H1 (cell line): ENCODE results near the gene DAPK2. TPM values are rescaled to one million over a fixed set of nuclear protein-coding genes. Genes with fewer than 3 reads are reported as not detected.

Source experiments
- ASH2L ChIP-seq: fragments of 200-600, 300-600 bp; sonication (generic); IDR thresholded peaks from one replicate; pipeline ENCODE4 v1.7.1; 2017; ENCODE audit warnings: low read length
- EGR1 ChIP-seq: IDR thresholded peaks from 2 replicates; pipeline ENCODE4 v1.6.1; 2011; ENCODE audit warnings: low read depth, low read length, borderline replicate concordance
- POU5F1 ChIP-seq: IDR thresholded peaks from 2 replicates; pipeline ENCODE4 v1.6.1; 2011; ENCODE audit warnings: low read depth, mild to moderate bottlenecking, low read length, moderate library complexity
- SIRT6 ChIP-seq: IDR thresholded peaks from one replicate; pipeline ENCODE4 v1.7.1; 2012; ENCODE audit warnings: low read length, inconsistent platforms
- SIX5 ChIP-seq: IDR thresholded peaks from 2 replicates; pipeline ENCODE4 v1.6.1; 2011; ENCODE audit warnings: mild to moderate bottlenecking, low read depth, low read length
- SUZ12 ChIP-seq: fragments of 200-600 bp; sonication (generic); IDR thresholded peaks from 2 replicates; pipeline ENCODE4 v1.6.1; 2012; ENCODE audit warnings: mild to moderate bottlenecking, inconsistent platforms, low read length, moderate library complexity, mixed read lengths
- TCF12 ChIP-seq: IDR thresholded peaks from 2 replicates; pipeline ENCODE4 v1.6.1; 2011; ENCODE audit warnings: low read depth, mild to moderate bottlenecking, low read length
- polyA plus RNA-seq, 7 experiments: library from polyadenylated mRNA; depleted of rRNA in 3 of 7; stranded (reverse) in 5 of 7; unstranded in 2 of 7; fragments of >200 nt in 5 of 7; fragments of 200-250 nt in 2 of 7; gene quantifications; 1 replicate in 5 of 7; 2 replicates in 1 of 7; 4 replicates in 1 of 7; pipeline versions ENCODE4 v1.2.1 to v1.2.3, GENCODE V29; 2011 to 2013; ENCODE audit warnings: missing spikeins in 2 of 7, mixed read lengths in 2 of 7
- total RNA-seq: library from RNA; stranded (reverse); fragmentation: NEBNext Ultra II Directional; extraction: Animal tissue kit (Norgen Biotek cat#: 25700); gene quantifications from 2 replicates; pipeline ENCODE4 v1.2.1, GENCODE V29; 2021
- TF ChIP-seq, protein P1 (sequence below): fragments of 300-600 bp; sonication (generic); IDR thresholded peaks from 2 replicates; pipeline ENCODE4 v1.7.1; 2012; ENCODE audit warnings: low read length, moderate library complexity, mild to moderate bottlenecking, inconsistent platforms; ENCODE audit not compliant: insufficient replicate concordance
- TF ChIP-seq, protein P2 (sequence below): IDR thresholded peaks from 2 replicates; pipeline ENCODE4 v1.6.1; 2012; ENCODE audit warnings: low read length, inconsistent platforms

Gene DAPK2
- total and polyA plus RNA-seq, 2 of the 8 experiments (the other 6 are each of a cell fraction or from before 2014, with no cell fraction given) = 1.8 to 2.9 TPM

DNA sequence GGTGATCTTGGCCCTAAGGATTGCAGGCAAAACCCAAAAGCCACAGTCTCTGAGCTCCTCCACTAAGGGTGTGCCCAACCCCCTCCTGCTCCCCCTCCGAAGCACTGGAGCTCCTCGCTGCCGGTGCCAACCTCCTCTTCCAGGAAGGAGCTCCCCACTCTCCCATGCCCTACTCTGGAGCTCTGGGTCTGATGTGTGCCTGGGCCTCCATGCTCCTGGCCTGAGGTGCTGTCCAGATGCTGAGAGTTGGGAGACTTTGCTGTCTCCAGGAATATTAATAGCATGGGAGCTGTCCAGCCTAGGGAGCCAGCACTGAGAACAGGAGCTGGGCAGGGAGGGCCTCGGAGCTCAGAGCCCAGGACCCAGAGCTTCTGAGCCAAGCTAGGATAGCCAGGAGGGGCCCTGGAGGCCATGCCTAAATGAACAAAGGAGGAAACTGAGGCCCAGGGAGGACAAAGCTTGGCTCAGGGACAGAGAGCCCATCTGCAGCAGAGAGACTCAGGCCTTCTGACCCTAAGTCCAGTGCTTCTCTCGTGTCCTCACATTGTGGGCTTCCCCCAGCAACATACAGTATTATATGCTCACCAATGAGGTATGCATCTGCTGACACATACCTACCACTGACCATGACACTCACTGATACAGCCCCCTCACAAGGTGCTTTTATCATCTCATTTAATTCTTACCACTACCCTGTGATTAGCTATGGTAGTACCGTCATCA lies 175.6 kb downstream of the DAPK2 start (continued):
- TF ChIP-seq, protein P1, sequence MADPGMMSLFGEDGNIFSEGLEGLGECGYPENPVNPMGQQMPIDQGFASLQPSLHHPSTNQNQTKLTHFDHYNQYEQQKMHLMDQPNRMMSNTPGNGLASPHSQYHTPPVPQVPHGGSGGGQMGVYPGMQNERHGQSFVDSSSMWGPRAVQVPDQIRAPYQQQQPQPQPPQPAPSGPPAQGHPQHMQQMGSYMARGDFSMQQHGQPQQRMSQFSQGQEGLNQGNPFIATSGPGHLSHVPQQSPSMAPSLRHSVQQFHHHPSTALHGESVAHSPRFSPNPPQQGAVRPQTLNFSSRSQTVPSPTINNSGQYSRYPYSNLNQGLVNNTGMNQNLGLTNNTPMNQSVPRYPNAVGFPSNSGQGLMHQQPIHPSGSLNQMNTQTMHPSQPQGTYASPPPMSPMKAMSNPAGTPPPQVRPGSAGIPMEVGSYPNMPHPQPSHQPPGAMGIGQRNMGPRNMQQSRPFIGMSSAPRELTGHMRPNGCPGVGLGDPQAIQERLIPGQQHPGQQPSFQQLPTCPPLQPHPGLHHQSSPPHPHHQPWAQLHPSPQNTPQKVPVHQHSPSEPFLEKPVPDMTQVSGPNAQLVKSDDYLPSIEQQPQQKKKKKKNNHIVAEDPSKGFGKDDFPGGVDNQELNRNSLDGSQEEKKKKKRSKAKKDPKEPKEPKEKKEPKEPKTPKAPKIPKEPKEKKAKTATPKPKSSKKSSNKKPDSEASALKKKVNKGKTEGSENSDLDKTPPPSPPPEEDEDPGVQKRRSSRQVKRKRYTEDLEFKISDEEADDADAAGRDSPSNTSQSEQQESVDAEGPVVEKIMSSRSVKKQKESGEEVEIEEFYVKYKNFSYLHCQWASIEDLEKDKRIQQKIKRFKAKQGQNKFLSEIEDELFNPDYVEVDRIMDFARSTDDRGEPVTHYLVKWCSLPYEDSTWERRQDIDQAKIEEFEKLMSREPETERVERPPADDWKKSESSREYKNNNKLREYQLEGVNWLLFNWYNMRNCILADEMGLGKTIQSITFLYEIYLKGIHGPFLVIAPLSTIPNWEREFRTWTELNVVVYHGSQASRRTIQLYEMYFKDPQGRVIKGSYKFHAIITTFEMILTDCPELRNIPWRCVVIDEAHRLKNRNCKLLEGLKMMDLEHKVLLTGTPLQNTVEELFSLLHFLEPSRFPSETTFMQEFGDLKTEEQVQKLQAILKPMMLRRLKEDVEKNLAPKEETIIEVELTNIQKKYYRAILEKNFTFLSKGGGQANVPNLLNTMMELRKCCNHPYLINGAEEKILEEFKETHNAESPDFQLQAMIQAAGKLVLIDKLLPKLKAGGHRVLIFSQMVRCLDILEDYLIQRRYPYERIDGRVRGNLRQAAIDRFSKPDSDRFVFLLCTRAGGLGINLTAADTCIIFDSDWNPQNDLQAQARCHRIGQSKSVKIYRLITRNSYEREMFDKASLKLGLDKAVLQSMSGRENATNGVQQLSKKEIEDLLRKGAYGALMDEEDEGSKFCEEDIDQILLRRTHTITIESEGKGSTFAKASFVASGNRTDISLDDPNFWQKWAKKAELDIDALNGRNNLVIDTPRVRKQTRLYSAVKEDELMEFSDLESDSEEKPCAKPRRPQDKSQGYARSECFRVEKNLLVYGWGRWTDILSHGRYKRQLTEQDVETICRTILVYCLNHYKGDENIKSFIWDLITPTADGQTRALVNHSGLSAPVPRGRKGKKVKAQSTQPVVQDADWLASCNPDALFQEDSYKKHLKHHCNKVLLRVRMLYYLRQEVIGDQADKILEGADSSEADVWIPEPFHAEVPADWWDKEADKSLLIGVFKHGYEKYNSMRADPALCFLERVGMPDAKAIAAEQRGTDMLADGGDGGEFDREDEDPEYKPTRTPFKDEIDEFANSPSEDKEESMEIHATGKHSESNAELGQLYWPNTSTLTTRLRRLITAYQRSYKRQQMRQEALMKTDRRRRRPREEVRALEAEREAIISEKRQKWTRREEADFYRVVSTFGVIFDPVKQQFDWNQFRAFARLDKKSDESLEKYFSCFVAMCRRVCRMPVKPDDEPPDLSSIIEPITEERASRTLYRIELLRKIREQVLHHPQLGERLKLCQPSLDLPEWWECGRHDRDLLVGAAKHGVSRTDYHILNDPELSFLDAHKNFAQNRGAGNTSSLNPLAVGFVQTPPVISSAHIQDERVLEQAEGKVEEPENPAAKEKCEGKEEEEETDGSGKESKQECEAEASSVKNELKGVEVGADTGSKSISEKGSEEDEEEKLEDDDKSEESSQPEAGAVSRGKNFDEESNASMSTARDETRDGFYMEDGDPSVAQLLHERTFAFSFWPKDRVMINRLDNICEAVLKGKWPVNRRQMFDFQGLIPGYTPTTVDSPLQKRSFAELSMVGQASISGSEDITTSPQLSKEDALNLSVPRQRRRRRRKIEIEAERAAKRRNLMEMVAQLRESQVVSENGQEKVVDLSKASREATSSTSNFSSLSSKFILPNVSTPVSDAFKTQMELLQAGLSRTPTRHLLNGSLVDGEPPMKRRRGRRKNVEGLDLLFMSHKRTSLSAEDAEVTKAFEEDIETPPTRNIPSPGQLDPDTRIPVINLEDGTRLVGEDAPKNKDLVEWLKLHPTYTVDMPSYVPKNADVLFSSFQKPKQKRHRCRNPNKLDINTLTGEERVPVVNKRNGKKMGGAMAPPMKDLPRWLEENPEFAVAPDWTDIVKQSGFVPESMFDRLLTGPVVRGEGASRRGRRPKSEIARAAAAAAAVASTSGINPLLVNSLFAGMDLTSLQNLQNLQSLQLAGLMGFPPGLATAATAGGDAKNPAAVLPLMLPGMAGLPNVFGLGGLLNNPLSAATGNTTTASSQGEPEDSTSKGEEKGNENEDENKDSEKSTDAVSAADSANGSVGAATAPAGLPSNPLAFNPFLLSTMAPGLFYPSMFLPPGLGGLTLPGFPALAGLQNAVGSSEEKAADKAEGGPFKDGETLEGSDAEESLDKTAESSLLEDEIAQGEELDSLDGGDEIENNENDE = no peak
- no peak for TF ChIP-seq SIX5
- TF ChIP-seq, protein P2, sequence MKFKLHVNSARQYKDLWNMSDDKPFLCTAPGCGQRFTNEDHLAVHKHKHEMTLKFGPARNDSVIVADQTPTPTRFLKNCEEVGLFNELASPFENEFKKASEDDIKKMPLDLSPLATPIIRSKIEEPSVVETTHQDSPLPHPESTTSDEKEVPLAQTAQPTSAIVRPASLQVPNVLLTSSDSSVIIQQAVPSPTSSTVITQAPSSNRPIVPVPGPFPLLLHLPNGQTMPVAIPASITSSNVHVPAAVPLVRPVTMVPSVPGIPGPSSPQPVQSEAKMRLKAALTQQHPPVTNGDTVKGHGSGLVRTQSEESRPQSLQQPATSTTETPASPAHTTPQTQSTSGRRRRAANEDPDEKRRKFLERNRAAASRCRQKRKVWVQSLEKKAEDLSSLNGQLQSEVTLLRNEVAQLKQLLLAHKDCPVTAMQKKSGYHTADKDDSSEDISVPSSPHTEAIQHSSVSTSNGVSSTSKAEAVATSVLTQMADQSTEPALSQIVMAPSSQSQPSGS = 0 out of 2 replicates have a peak, but pooled peaks have one; percentile 65
- TF ChIP-seq ASH2L = no peak
- no peak for TF ChIP-seq SUZ12
- no peak for TF ChIP-seq TCF12
- no peak for TF ChIP-seq POU5F1
- TF ChIP-seq SIRT6 = no peak
- TF ChIP-seq EGR1 = no peak
